ENCODE results near the gene KDR.

The KDR gene

GRCh38 chr4:55122235-55122634, 3.2 kb downstream of the KDR start:
- DNase-seq, result no peak

- no peak for DNase-seq
Observed at GRCh38 chr4:55121246-55121645, 4.1 kb downstream of the KDR start.

- DNase-seq, result no peak
Observed at GRCh38 chr4:55118397-55118796, 7.0 kb downstream of the KDR start.

DNA sequence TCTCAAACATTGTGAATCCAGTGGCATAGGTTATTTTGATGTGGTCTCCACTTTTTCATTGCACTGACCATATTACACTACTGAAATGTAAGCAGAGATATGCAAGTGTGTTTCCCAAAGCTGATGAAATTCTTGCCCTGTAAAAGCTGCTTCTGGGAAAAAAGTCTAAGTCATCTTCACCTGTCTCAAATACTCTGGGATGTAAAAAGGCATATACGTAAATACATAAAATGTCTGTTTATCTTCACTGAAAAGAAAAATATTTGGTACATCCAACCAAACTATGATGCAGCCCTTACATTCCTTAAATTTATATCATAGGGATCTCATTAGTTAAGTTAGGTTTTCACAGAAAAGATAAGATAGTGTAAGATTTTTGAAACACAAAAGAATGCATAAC, 7.9 kb downstream of the KDR start:
- no peak for DNase-seq

GRCh38 chr4:55116450-55116849, 8.9 kb downstream of the KDR start:
- DNase-seq, result no peak

GRCh38 chr4:55111601-55112000, 13.8 kb downstream of the KDR start:
- DNase-seq, result no peak

- DNase-seq, result no peak
Observed at GRCh38 chr4:55110131-55110530, 15.3 kb downstream of the KDR start.

DNA sequence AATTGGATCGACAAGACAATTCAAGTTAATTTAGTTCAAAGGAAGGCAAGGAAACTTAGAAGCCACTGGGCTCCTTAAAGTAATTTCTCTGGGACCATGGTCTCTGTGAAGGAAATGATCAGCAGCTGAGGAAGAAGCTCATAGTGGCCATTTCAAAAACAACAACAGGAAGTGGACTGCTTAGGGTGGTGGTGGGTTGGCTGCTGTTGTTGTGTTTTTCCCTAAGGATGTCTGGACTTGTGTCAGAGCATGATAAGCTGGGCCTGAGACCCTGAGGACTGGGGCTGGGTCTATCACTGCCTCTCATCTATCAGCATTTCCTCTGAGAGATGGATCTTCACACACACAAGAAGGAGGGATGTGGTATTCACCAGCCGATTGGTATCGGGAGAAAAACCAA, 18.3 kb downstream of the KDR start:
- no peak for DNase-seq

DNA sequence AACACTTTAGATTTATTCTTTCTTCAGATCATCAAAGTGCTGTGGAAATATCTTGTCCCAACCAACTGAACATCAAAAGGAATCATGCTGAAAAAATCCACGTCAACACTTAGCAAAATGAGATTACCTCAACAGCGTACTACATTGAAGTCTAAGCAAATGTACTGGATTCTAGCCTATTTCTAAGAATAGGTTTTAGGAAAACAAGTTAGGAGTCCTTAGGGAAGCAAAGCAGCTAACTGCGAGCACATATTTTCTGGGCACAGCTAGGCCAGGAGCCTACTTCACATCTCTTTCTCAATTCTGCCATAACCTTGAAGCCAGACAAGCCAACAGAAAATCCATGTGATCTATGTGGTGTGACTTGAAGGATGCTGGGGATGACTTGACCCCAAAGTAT, 22.2 kb downstream of the KDR start:
- no peak for DNase-seq

DNA sequence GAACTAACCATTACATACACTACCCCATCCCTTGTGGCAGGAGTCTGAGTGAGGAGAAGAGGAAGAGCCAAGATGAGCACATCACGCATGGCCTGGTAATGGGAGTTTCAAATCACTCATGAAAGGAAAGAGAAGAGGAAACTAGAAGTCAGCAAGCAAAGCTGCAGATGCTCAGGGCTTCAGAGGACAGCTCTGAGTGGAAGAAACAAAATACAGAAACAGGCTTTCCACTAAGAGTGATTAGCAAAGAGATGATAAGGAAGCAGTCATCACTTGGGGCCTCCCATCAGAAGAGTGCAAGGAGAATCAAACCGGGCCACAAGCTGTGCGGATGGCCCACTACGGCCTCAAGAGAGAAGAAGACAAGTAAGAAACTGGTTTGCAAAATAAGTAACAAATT, 25.6 kb downstream of the KDR start:
- DNase-seq, result no peak

DNA sequence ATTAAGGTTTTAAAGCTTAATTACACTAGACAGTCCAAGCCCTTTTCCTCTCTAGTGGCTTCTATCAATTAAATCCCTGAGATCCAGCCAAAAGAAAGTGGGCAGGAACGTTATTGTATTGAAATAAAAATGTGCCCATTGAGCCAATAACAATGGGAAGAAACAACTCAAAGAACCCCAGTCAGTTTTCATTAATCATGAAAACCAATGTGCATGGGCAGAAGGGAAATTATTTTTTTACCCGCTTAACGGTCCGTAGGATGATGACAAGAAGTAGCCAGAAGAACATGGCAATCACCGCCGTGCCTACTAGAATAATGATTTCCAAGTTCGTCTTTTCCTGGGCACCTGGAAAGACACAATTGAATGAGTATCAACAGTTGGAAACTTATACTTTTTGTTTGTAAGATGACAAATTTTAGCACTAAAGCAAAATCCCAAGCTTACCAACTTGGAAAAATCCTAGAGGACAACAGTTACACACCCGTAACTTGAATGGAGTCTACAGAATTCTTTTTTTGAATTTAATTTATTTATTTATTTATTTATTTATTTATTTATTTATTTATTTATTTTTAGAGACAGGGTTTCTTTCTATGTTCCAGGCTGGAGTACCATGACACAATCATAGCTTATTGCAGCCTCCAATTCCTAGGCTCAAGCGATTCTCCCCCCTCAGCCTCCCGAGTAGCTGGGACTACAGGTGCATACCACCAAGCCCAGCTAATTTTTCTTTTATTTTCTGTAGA, 26.8 kb downstream of the KDR start:
- no peak for DNase-seq

DNA sequence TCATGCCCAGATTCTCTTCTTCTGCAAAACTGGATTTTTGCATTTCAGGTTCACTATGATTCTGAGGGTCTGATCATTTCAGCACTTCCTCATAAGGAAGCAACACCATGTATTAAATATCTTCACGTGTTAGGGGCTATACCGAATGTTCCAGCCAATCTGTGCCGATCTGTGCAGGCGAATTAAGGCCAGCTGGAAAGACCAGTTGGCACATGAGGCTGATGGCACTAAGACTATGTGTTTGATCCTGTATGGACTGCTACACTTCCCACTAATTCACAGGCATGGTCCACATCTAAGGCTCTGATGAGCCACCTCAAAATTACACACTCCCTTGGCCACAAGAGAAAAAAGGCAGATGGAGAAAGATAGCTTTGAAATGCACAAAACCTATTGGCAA, 28.8 kb downstream of the KDR start:
- no peak for DNase-seq

- no peak for DNase-seq
Observed at GRCh38 chr4:55096045-55096444, 29.4 kb downstream of the KDR start.

DNA sequence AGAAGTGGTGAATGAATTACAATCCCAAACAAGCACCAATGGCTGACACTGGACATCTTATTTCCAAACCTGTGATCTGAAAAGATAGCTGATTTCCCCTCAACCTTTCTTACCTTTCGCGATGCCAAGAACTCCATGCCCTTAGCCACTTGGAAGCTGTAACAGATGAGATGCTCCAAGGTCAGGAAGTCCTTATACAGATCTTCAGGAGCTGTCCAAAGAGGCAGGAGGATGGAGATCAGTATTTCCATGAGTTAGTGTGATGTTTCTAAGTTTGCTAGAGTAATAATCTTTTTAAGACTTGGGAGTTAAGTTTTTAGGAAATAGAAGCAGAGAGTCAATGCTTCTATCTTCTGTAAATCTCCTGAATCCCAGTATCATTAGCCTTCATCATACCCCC, 32.9 kb downstream of the KDR start:
- no peak for DNase-seq

GRCh38 chr4:55089916-55090315, 35.5 kb downstream of the KDR start:
- no peak for DNase-seq

GRCh38 chr4:55087913-55088260, 37.5 kb downstream of the KDR start:
- DNase-seq, result no peak

DNA sequence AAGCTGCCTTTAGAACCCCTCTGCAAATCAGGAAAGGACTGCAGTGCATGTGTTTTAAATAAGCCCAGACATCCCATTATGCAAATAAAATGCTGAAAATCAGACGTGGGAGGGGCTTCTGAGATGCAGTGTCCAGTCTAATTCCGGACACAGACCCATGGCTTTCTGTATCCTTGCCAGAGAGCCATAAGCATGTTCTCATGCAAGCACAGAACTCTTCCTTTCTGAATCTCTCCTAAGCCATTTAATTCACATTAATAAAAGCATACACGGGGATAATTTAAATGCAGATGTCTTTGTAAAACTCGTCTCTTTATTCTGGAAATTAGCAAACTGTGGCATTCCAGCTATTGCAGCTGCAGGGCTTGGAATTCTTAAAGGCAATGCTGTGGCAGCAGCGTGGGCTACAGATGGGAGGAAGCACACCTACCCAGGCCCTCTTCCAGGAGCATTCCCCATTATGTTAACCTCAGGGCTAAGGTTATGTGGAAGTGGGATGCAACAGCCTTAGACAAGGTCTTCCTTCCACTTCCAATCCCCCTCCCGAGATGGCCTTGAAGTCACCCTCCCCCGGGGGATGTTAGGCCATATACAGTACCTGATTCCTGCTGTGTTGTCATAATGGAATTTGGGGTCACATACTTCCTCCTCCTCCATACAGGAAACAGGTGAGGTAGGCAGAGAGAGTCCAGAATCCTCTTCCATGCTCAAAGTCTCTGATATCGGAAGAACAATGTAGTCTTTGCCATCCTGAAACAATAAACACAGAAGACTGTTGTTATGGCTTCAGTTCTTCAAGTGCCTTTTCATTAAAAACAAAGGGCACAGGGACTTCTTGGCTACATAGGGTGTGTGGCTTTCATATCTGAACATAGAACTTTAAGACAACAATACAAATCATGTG, 38.1 kb downstream of the KDR start:
- DNase-seq, result no peak

- DNase-seq, result no peak
Observed at GRCh38 chr4:55086578-55086977, 38.8 kb downstream of the KDR start.

DNA sequence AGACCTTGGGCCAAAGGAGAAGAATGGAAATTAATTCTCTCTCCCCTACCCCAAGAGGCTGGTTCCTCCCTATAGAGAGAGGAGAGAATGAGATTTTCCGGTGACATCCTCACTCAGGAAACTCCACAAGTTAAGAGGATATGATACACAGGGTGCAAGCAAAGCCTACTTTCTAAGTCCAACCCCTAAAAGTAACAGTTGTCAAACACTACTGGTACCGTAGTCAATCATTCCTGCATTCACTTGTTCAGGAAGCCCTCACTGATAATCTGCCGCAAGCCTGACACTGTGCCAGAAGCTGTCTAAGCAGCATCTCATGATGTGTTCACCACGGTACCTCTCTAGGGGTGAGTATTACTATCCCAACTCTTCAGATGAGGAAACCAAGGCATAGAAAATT, 41.7 kb downstream of the KDR start:
- no peak for DNase-seq

GRCh38 chr4:55082756-55083155, 42.6 kb downstream of the KDR start:
- DNase-seq, result no peak

GRCh38 chr4:55080174-55080865, 45.1 kb downstream of the KDR start:
- no peak for DNase-seq

GRCh38 chr4:55079451-55080173, 45.8 kb downstream of the KDR start:
- no peak for DNase-seq

GRCh38 chr4:55078987-55079386, 46.4 kb downstream of the KDR start:
- no peak for DNase-seq

All from KG1 (cell line).